Keratinocyte (primary cell): ENCODE measurements around the gene OLFML2A. TPM values are rescaled to one million over a fixed set of nuclear protein-coding genes. Genes with fewer than 3 reads are reported as not detected.

Experiments
- DNase-seq: peaks from one replicate; pipeline ENCODE4 v3.0.0-alpha.2; 2011; ENCODE audit warnings: low read depth, missing footprints, low spot score
- FAIRE-seq: peaks from 2 replicates; lab custom pipeline; 2011; peaks lifted over from hg19 to GRCh38; lab: Jason Lieb, UNC
- H2AFZ ChIP-seq: 2 replicates; pipeline ENCODE4 v1.6.0; 2012; ENCODE audit warnings: low read length, control low read depth, inconsistent platforms; ENCODE audit not compliant: control insufficient read depth
- H3K27ac ChIP-seq: 2 replicates; pipeline ENCODE4 v1.5.1; 2011; ENCODE audit warnings: low read length; ENCODE audit not compliant: control insufficient read depth, insufficient read depth
- H3K27me3 ChIP-seq: 3 replicates; pipeline ENCODE4 v1.6.0; 2011; ENCODE audit warnings: low read length; ENCODE audit not compliant: control insufficient read depth, insufficient read depth; ENCODE audit errors: extremely low read depth
- H3K36me3 ChIP-seq, 2 experiments: 2 replicates in 1 of 2; 3 replicates in 1 of 2; pipeline ENCODE4 v1.5.1; 2011; ENCODE audit warnings: low read length in 2 of 2, mild to moderate bottlenecking in 1 of 2; ENCODE audit not compliant: control insufficient read depth in 2 of 2, insufficient read depth in 2 of 2; ENCODE audit errors: extremely low read depth in 1 of 2
- H3K4me1 ChIP-seq: 3 replicates; pipeline ENCODE4 v1.5.1; 2011; ENCODE audit warnings: low read length; ENCODE audit not compliant: control insufficient read depth, insufficient read depth; ENCODE audit errors: extremely low read depth
- H3K4me2 ChIP-seq: 3 replicates; pipeline ENCODE4 v1.6.0; 2011; ENCODE audit warnings: low read depth, low read length; ENCODE audit not compliant: control insufficient read depth, insufficient read depth; ENCODE audit errors: extremely low read depth
- H3K4me3 ChIP-seq, 3 experiments: fragments of 200-600 bp in 1 of 3; sonication (generic) in 1 of 3; 2 replicates in 2 of 3; 3 replicates in 1 of 3; pipeline ENCODE4 v1.5.1; 2011 to 2016; ENCODE audit warnings: low read length in 3 of 3, mild to moderate bottlenecking in 3 of 3, control low read depth in 2 of 3, inconsistent platforms in 1 of 3, low read depth in 1 of 3, mixed read lengths in 1 of 3, mixed run types in 1 of 3, moderate library complexity in 1 of 3; ENCODE audit not compliant: control insufficient read depth in 2 of 3, insufficient read depth in 2 of 3; ENCODE audit errors: extremely low read depth in 1 of 3
- H3K79me2 ChIP-seq: 2 replicates; pipeline ENCODE4 v1.6.0; 2012; ENCODE audit warnings: low read length; ENCODE audit not compliant: control insufficient read depth, insufficient read depth
- H3K9ac ChIP-seq: 3 replicates; pipeline ENCODE4 v1.6.0; 2011; ENCODE audit warnings: low read length; ENCODE audit not compliant: control insufficient read depth, insufficient read depth; ENCODE audit errors: extremely low read depth
- H3K9me1 ChIP-seq: 3 replicates; pipeline ENCODE4 v1.6.0; 2011; ENCODE audit warnings: low read length; ENCODE audit not compliant: control insufficient read depth, insufficient read depth; ENCODE audit errors: extremely low read depth
- H3K9me3 ChIP-seq: 2 replicates; pipeline ENCODE4 v1.5.1; 2012; ENCODE audit warnings: low read depth, low read length; ENCODE audit not compliant: control insufficient read depth
- H4K20me1 ChIP-seq: 3 replicates; pipeline ENCODE4 v1.6.0; 2011; ENCODE audit warnings: low read length; ENCODE audit not compliant: control insufficient read depth, insufficient read depth; ENCODE audit errors: extremely low read depth
- CTCF ChIP-seq, 3 experiments: IDR thresholded peaks in 1 of 3; conservative IDR thresholded peaks in 1 of 3; optimal IDR thresholded peaks in 1 of 3; 2 replicates in 2 of 3; 3 replicates in 1 of 3; pipeline versions ENCODE3 to v1.5.1; 2011; ENCODE audit warnings: low read length in 3 of 3, mild to moderate bottlenecking in 3 of 3, moderate library complexity in 2 of 3, control low read depth in 1 of 3, inconsistent platforms in 1 of 3; ENCODE audit not compliant: insufficient read depth in 2 of 3; ENCODE audit errors: extremely low read depth in 1 of 3
- EZH2 ChIP-seq: IDR thresholded peaks from one replicate; pipeline ENCODE4 v1.6.1; 2012; ENCODE audit warnings: inconsistent platforms, mild to moderate bottlenecking, low read length, moderate library complexity
- dilution Hi-C: fragments of 300-500 bp; cut with MboI; formaldehyde crosslinking; loops from one replicate; pipeline ENCODE4 v1.7.0; 2020; ENCODE audit warnings: low sequenced_read_pairs; ENCODE audit not compliant: extremely low pct_ligation_motif_present
- polyA plus RNA-seq, 5 experiments: library from polyadenylated mRNA; depleted of rRNA in 3 of 5; stranded (reverse) in 3 of 5; stranded (forward) in 1 of 5; unstranded in 1 of 5; fragments of >200 nt; gene quantifications; 1 replicate in 1 of 5; 2 replicates in 3 of 5; 3 replicates in 1 of 5; pipeline versions ENCODE4 v1.2.1 to v1.2.3, GENCODE V29; 2011 to 2012; ENCODE audit warnings: missing spikeins in 2 of 5, low read depth in 1 of 5, low replicate concordance in 1 of 5

Gene OLFML2A
- polyA plus RNA-seq, 1 donor (not counting 4 experiments of a cell fraction or from before 2014, with no cell fraction given): 1.1 TPM

- Histone ChIP-seq H4K20me1 (no peaks in the 10 kb centered on the region), H2AFZ (no peak overlapping the region), H3K79me2 (no peaks in the 10 kb centered on the region), H3K4me3 (no peak overlapping the region), H3K27me3 (no peaks in the 10 kb centered on the region), H3K4me2 (no peak overlapping the region), H3K4me1 (no peaks in the 10 kb centered on the region), H3K36me3 (no peaks in the 10 kb centered on the region), H3K9me3 (no peaks in the 10 kb centered on the region), H3K27ac (no peak overlapping the region), H3K9me1 (no peaks in the 10 kb centered on the region), H3K9ac (no peak overlapping the region)
- TF ChIP-seq CTCF (optimal IDR thresholded peaks at IDR 0.05 in 1 of 3, IDR thresholded peaks at IDR 0.05 in 1 of 3, conservative IDR thresholded peaks at IDR 0.05 in 1 of 3; ENCODE audit: extremely low read depth in 1 of 3, insufficient read depth in 2 of 3, low read length in 3 of 3) (no peak), EZH2 (no peak)
- dilution Hi-C loops: no loop called here
- FAIRE-seq (no peak), DNase-seq (no peak)
These were observed 70.0 kb downstream of the OLFML2A start for GRCh38 chr9:124846969-124847368.

GRCh38 chr9:124849801-124850200 lies 72.9 kb downstream of the OLFML2A start:
- Histone ChIP-seq H3K79me2 (no peaks in the 10 kb centered on the region), H3K4me2 (no peak overlapping the region), H3K27me3 (no peaks in the 10 kb centered on the region), H4K20me1 (peaks cover 5% of the 10 kb centered on the region), H3K27ac (no peak overlapping the region), H3K4me1 (peaks cover 10% of the 10 kb centered on the region), H2AFZ (no peak overlapping the region), H3K9me1 (no peaks in the 10 kb centered on the region), H3K9me3 (no peaks in the 10 kb centered on the region), H3K36me3 (no peaks in the 10 kb centered on the region), H3K4me3 (no peak overlapping the region), H3K9ac (no peak overlapping the region)
- no peak for DNase-seq
- no peak for FAIRE-seq
- dilution Hi-C loops: no loop called here
- TF ChIP-seq EZH2 (no peak), CTCF (optimal IDR thresholded peaks at IDR 0.05 in 1 of 3, IDR thresholded peaks at IDR 0.05 in 1 of 3, conservative IDR thresholded peaks at IDR 0.05 in 1 of 3; ENCODE audit: extremely low read depth in 1 of 3, insufficient read depth in 2 of 3, low read length in 3 of 3) (no peak)
